Hair follicular keratinocyte (primary cell): ENCODE data around the gene NUMB. TPM values are rescaled to one million over a fixed set of nuclear protein-coding genes. Genes with fewer than 3 reads are reported as not detected.

Experiments
- total RNA-seq: library from RNA; depleted of rRNA; stranded (reverse); fragments of >200 nt; gene quantifications from 2 replicates; pipeline ENCODE4 v1.2.3, GENCODE V29; 2015

The NUMB gene
- total RNA-seq: 27.8 and 37.3 TPM in 2 replicates

DNA sequence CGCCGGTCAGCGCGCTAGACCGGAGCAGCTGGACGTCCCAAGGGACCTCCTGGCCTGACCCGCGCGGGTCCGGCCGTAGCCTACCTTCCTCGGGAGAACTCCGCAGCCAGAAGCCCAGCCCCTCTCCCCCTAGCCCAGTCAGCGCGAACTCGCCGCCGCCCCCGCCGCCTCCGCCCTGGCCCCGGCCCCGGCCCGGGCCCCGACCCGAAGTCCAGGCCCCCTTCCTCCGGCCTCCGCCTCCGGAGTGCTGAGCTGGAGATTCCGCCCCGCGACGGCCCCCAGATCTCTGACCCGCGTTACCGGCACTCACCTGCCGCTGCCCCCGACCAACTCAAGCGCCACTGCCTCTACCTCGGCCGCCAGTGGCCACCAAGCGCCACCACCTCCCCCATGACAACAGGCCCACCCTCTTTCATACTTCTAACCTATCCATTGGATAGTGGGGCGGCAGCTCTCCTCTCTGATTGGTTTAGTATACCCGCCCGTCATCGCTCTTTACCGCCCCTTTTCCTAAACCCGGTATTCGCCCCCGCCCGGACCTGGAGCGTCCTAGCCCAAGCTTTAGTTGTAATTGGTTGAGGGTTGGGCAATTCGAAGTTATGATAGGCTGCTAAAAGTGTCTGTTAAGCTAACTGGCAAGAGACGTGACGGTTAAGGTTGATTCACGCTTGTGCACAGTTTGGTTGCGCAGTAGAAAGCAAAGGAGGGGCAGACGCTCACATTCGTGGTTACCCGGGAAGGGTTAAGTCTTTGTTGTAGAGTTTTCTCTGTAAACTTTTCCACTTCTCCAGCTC lies at the start of gene NUMB:
Gene NUMB (minus strand): TSS at position 364 of the 794 bp plus-strand sequence. CDS start 102,795 bp downstream, outside the sequence.

DNA sequence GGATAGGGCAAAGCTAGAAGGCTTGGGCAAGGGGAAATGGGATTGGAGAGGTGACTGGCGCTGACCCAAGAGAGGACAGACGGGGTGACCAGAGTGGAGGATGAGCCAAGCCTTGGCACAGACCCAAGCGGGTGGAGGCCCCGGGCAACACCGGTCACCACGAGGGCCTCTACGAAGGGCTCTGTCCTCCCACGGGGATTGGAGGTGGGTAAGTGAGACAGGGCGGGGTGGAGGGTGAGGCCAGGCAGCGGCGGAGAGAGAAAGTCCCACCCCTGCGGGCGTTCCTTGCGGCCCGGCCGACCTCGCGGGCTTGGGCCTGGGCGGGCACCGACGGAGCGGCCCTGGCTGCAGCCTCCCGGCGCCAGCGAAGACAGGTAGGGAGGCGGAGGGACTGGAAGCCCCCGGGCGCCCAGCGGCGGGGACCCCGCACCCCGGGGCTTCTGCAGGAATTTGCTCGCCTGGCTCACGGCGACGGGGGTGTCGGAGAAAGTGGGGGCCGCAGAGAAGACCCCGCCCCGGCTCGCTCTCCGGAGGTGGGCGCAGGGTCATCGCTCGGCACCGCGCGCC lies 221.0 kb downstream of the NUMB start, which contains the start of gene PAPLN:
Gene PAPLN (plus strand): TSS at position 288 of the 567 bp plus-strand sequence. CDS start 2,273 bp downstream, outside the sequence.

Other genes starting within 250 kb of the NUMB start
- 0.86 and 0.99 TPM in 2 replicates for gene PAPLN, start 221.0 kb downstream of the NUMB start, total RNA-seq
- gene RIOX1, start 32.4 kb upstream of the NUMB start, total RNA-seq: 16.8 and 21.9 TPM in 2 replicates
- gene ACOT1, start 78.6 kb upstream of the NUMB start, total RNA-seq: 1.1 and 1.7 TPM in 2 replicates
- 1.7 TPM in 1 of 2 replicates, not detected in the other for gene HEATR4, start 100.4 kb upstream of the NUMB start, total RNA-seq
- gene ACOT2, start 110.7 kb upstream of the NUMB start, total RNA-seq: 8.1 and 12.5 TPM in 2 replicates
- gene ACOT4, start 133.3 kb upstream of the NUMB start, total RNA-seq: 1.3 and 1.6 TPM in 2 replicates
- gene ACOT6, start 154.0 kb upstream of the NUMB start, total RNA-seq: not detected in 2 replicates
- gene DNAL1, start 186.4 kb upstream of the NUMB start, total RNA-seq: 6.9 and 7.6 TPM in 2 replicates